Lower leg skin (tissue), 4 donors: ENCODE results near the gene RERE. TPM values are rescaled to one million over a fixed set of nuclear protein-coding genes. Genes with fewer than 3 reads are reported as not detected.

ENCODE experiments used
- DNase-seq, 2 donors: peaks; one replicate each; pipeline ENCODE4 v3.0.0-alpha.2; 2019; ENCODE audit warnings: low spot score in 2 of 2
- H3K4me3 ChIP-seq: fragments of 200-600 bp; sonication (generic); 2 replicates; pipeline ENCODE4 v1.5.1; 2017; ENCODE audit warnings: mild to moderate bottlenecking, low read depth; ENCODE audit not compliant: poor library complexity, severe bottlenecking
- CTCF ChIP-seq, 3 donors: fragments of 450-650 bp; IDR thresholded peaks; one replicate each; pipeline ENCODE4 v1.5.1; 2016; ENCODE audit warnings: antibody characterized with exemption in 3 of 3, mild to moderate bottlenecking in 3 of 3, moderate library complexity in 2 of 3
- POLR2A ChIP-seq, 2 donors: fragments of 450-650 bp; IDR thresholded peaks; one replicate each; pipeline ENCODE4 v1.6.1; 2016 to 2017; ENCODE audit warnings: antibody characterized with exemption in 2 of 2, mild to moderate bottlenecking in 1 of 2, moderate library complexity in 1 of 2
- WGBS, 2 donors: methylation state at CpG; one replicate each; pipeline ENCODE4 v1.1.5; 2018; 5-methylcytosine and 5-hydroxymethylcytosine counted together
- intact Hi-C: fragments of 100-400 bp; cut with DNase I; formaldehyde crosslinking; loops from one replicate; pipeline ENCODE4 v1.15.0; 2023; ENCODE audit warnings: low total_unique reads
- total RNA-seq, 4 donors: library from RNA; depleted of rRNA; stranded (reverse); fragments of >200 nt; gene quantifications; one replicate each; pipeline ENCODE4 v1.1.0, GENCODE V29; 2016

The RERE gene
- total RNA-seq, 4 donors from 2014 or later: 41.0 to 84.9 (median 76.8) TPM

GRCh38 chr1:8676072-8676471 lies 141.4 kb downstream of the RERE start:
- no peak for TF ChIP-seq POLR2A (IDR thresholded peaks at IDR 0.05)
- no peak for TF ChIP-seq CTCF (IDR thresholded peaks at IDR 0.05)
- intact Hi-C loops: no loop called here
- no peak overlapping the region for H3K4me3 ChIP-seq
- DNase-seq: no peak

- 57 to 67% methylated on average over 2 of the region's 2 CpGs for WGBS, 2 donors
- intact Hi-C loops: no loop called here
- no peak for TF ChIP-seq POLR2A (IDR thresholded peaks at IDR 0.05)
- TF ChIP-seq CTCF (IDR thresholded peaks at IDR 0.05): no peak
- DNase-seq: no peak
- no peak overlapping the region for H3K4me3 ChIP-seq
Measured at GRCh38 chr1:8674912-8675311, 142.5 kb downstream of the RERE start.

- intact Hi-C loops: no loop called here
- 94 to 95% methylated on average over 4 of the region's 4 CpGs for WGBS, 2 donors
- H3K4me3 ChIP-seq: no peak overlapping the region
- no peak for DNase-seq
- no peak for TF ChIP-seq POLR2A (IDR thresholded peaks at IDR 0.05)
- TF ChIP-seq CTCF (IDR thresholded peaks at IDR 0.05): no peak
Measured at GRCh38 chr1:8674481-8674880, 143.0 kb downstream of the RERE start.

GRCh38 chr1:8671306-8671917 lies 146.0 kb downstream of the RERE start:
- intact Hi-C loops: no loop called here
- H3K4me3 ChIP-seq: no peak overlapping the region
- DNase-seq: no peak
- peak in 1 of 3 donors; percentile 54 for TF ChIP-seq CTCF (IDR thresholded peaks at IDR 0.05)
- no peak for TF ChIP-seq POLR2A (IDR thresholded peaks at IDR 0.05)
- 32 to 38% methylated on average over 8 of the region's 8 CpGs for WGBS, 2 donors

- no peak overlapping the region for H3K4me3 ChIP-seq
- no peak for DNase-seq
- TF ChIP-seq POLR2A (IDR thresholded peaks at IDR 0.05): no peak
- no peak for TF ChIP-seq CTCF (IDR thresholded peaks at IDR 0.05)
- intact Hi-C loops: no loop called here
- 70 to 78% methylated on average over 2 of the region's 2 CpGs for WGBS, 2 donors
Measured at GRCh38 chr1:8670371-8670818, 147.0 kb downstream of the RERE start.
